Measurements from ENCODE around the gene COL5A1.

COL5A1 gene

DNA sequence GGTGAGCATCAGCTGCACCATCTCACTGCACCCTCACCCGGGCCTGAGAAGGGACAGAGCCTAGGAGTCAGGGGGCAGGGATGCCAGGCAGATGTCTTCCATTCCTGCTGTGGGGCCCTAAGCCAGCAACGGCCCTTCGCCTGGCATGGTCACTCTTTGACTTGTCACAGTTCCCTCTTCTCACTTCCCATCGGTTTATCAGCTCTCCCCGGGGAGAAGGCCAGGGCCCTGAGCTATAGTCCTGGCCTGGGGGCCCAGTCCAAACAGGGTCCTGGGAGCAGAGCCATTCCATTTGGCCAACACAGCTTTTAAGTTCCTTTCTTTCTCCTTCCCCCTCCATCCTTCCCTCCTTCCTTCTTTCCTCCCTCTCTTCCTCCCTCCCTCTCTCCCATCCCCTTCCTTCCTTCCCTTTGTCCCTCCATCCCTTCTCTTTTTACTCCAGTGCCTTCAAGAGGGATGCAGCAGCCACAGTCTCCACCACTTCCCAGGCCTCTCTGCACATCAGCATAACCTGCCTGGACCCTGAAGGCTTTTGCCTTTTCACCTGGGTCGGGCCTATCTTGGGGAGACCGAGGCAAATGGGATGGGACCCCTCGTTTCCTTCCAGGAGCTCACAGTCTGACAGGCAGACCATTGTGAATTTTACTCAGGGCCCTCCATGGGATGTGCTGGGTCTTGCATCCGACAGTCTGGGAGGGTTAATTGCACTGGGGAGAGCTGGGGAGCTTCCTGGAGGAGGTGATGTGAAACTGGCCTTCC lies 4.2 kb downstream of the COL5A1 start:
- Histone ChIP-seq H3K4me1 (ENCODE audit: insufficient read depth, poor library complexity, severe bottlenecking) (peaks cover 19% of the 10 kb centered on the region), H3K9me3 (ENCODE audit: severe bottlenecking) (no peaks in the 10 kb centered on the region), H3K36me3 (ENCODE audit: low read depth) (peaks cover 24% of the 10 kb centered on the region), H3K27me3 (ENCODE audit: insufficient read depth, poor library complexity, severe bottlenecking) (no peaks in the 10 kb centered on the region), H3K27ac (ENCODE audit: poor library complexity, severe bottlenecking) (peak overlapping the region; percentile 90), H3K4me3 (ENCODE audit: severe bottlenecking) (no peak overlapping the region)
- no peak for TF ChIP-seq CTCF (IDR thresholded peaks at IDR 0.05; ENCODE audit: poor library complexity, severe bottlenecking)
- ATAC-seq (ENCODE audit: low read depth) = no peak
- no peak for DNase-seq (ENCODE audit: low spot score)

- H3K4me3 ChIP-seq (ENCODE audit: severe bottlenecking) = no peak overlapping the region
- H3K27me3 ChIP-seq (ENCODE audit: insufficient read depth, poor library complexity, severe bottlenecking) = no peaks in the 10 kb centered on the region
- H3K36me3 ChIP-seq (ENCODE audit: low read depth) = peaks cover 24% of the 10 kb centered on the region
- no peak for DNase-seq (ENCODE audit: low spot score)
- no peak for TF ChIP-seq CTCF (IDR thresholded peaks at IDR 0.05; ENCODE audit: poor library complexity, severe bottlenecking)
- peak overlapping the region; percentile 90 for H3K27ac ChIP-seq (ENCODE audit: poor library complexity, severe bottlenecking)
- no peak for ATAC-seq (ENCODE audit: low read depth)
- peaks cover 19% of the 10 kb centered on the region for H3K4me1 ChIP-seq (ENCODE audit: insufficient read depth, poor library complexity, severe bottlenecking)
- no peaks in the 10 kb centered on the region for H3K9me3 ChIP-seq (ENCODE audit: severe bottlenecking)
These were observed 5.9 kb downstream of the COL5A1 start for GRCh38 chr9:134647359-134648080.

- Histone ChIP-seq H3K4me1 (ENCODE audit: insufficient read depth, poor library complexity, severe bottlenecking) (peaks cover 19% of the 10 kb centered on the region), H3K36me3 (ENCODE audit: low read depth) (peaks cover 24% of the 10 kb centered on the region), H3K27ac (ENCODE audit: poor library complexity, severe bottlenecking) (peak overlapping the region; percentile 27), H3K9me3 (ENCODE audit: severe bottlenecking) (no peaks in the 10 kb centered on the region), H3K4me3 (ENCODE audit: severe bottlenecking) (no peak overlapping the region), H3K27me3 (ENCODE audit: insufficient read depth, poor library complexity, severe bottlenecking) (no peaks in the 10 kb centered on the region)
- DNase-seq (ENCODE audit: low spot score) (no peak), ATAC-seq (ENCODE audit: low read depth) (no peak)
- TF ChIP-seq CTCF (IDR thresholded peaks at IDR 0.05; ENCODE audit: poor library complexity, severe bottlenecking) = no peak
These were observed 7.3 kb downstream of the COL5A1 start for GRCh38 chr9:134648701-134649530.

GRCh38 chr9:134650431-134651190 lies 9.0 kb downstream of the COL5A1 start:
- Histone ChIP-seq H3K36me3 (ENCODE audit: low read depth) (peaks cover 22% of the 10 kb centered on the region), H3K27me3 (ENCODE audit: insufficient read depth, poor library complexity, severe bottlenecking) (no peaks in the 10 kb centered on the region), H3K4me1 (ENCODE audit: insufficient read depth, poor library complexity, severe bottlenecking) (peaks cover 13% of the 10 kb centered on the region), H3K4me3 (ENCODE audit: severe bottlenecking) (no peak overlapping the region), H3K9me3 (ENCODE audit: severe bottlenecking) (no peaks in the 10 kb centered on the region), H3K27ac (ENCODE audit: poor library complexity, severe bottlenecking) (no peak overlapping the region)
- DNase-seq (ENCODE audit: low spot score) = no peak
- TF ChIP-seq CTCF (IDR thresholded peaks at IDR 0.05; ENCODE audit: poor library complexity, severe bottlenecking) = no peak
- ATAC-seq (ENCODE audit: low read depth) = no peak

All from RWPE2 (cell line).